Fibroblast of lung (primary cell): ENCODE results near the gene OSBP2.

Source experiments
- EZH2 ChIP-seq: IDR thresholded peaks from 2 replicates; pipeline ENCODE4 v1.5.1; 2012; ENCODE audit warnings: low read length, control low read depth, mild to moderate bottlenecking; ENCODE audit errors: missing control alignments
- TF ChIP-seq, protein P1 (sequence below), 2 donors: IDR thresholded peaks in 1 of 2; conservative IDR thresholded peaks in 1 of 2; 1 replicate in 1 of 2; 2 replicates in 1 of 2; pipeline ENCODE4 v1.5.1; 2011 to 2012; ENCODE audit warnings: low read length in 2 of 2, control low read depth in 1 of 2, inconsistent platforms in 1 of 2, low read depth in 1 of 2, mild to moderate bottlenecking in 1 of 2

GRCh38 chr22:30733181-30733631, 38.5 kb downstream of the OSBP2 start:
- TF ChIP-seq, protein P1, sequence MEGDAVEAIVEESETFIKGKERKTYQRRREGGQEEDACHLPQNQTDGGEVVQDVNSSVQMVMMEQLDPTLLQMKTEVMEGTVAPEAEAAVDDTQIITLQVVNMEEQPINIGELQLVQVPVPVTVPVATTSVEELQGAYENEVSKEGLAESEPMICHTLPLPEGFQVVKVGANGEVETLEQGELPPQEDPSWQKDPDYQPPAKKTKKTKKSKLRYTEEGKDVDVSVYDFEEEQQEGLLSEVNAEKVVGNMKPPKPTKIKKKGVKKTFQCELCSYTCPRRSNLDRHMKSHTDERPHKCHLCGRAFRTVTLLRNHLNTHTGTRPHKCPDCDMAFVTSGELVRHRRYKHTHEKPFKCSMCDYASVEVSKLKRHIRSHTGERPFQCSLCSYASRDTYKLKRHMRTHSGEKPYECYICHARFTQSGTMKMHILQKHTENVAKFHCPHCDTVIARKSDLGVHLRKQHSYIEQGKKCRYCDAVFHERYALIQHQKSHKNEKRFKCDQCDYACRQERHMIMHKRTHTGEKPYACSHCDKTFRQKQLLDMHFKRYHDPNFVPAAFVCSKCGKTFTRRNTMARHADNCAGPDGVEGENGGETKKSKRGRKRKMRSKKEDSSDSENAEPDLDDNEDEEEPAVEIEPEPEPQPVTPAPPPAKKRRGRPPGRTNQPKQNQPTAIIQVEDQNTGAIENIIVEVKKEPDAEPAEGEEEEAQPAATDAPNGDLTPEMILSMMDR (conservative IDR thresholded peaks at IDR 0.05 in 1 of 2, IDR thresholded peaks at IDR 0.05 in 1 of 2; ENCODE audit: low read depth in 1 of 2, low read length in 2 of 2) = no peak
- no peak for TF ChIP-seq EZH2
